ENCODE measurements around the gene THTPA. TPM values are rescaled to one million over a fixed set of nuclear protein-coding genes. Genes with fewer than 3 reads are reported as not detected.

THTPA gene
- total RNA-seq (ENCODE audit: low replicate concordance) = 7.7 and 17.0 TPM in 2 replicates

- no peak within 1 kb of the TSS for H3K27ac ChIP-seq
- Mint-ChIP-seq H3K27me3 (ENCODE audit: insufficient read depth, low read depth) (no peaks in the 10 kb centered on the region), H3K4me1 (peaks cover 28% of the 10 kb centered on the region), H3K27ac (peak within 1 kb of the TSS; percentile 79), H3K9me3 (no peaks in the 10 kb centered on the region), H3K4me3 (peak within 1 kb of the TSS; percentile 93), H3K36me3 (peaks cover 3% of the 10 kb centered on the region)
- no peaks in the 10 kb centered on the region for H4K20me1 ChIP-seq (ENCODE audit: low read depth)
- TF ChIP-seq EZH2 (IDR thresholded peaks at IDR 0.05) (no peak), CTCF (IDR thresholded peaks at IDR 0.05) (no peak), EZH2phosphoT487 (IDR thresholded peaks at IDR 0.05) (no peak)
- no peaks in the 10 kb centered on the region for H3K9me3 ChIP-seq (ENCODE audit: low read depth)
- peak within 1 kb of the TSS; percentile 94 for H2AFZ ChIP-seq (replicated peaks)
- H3F3A ChIP-seq (ENCODE audit: low read depth) = peaks cover 43% of the 10 kb centered on the region
- H3K79me2 ChIP-seq (ENCODE audit: low read depth) = peaks cover 15% of the 10 kb centered on the region
- H3K4me2 ChIP-seq = peak within 1 kb of the TSS; percentile 84
- no peaks in the 10 kb centered on the region for H3K27me3 ChIP-seq
- H3K36me3 ChIP-seq = no peaks in the 10 kb centered on the region
- peak within 1 kb of the TSS; percentile 46 for H3K9ac ChIP-seq
- H3K4me3 ChIP-seq = peak within 1 kb of the TSS; percentile 88
- peaks cover 16% of the 10 kb centered on the region for H3K4me1 ChIP-seq
- peak; percentile 98 for DNase-seq (ENCODE audit: low spot score)
These were observed at the start of gene THTPA for GRCh38 chr14:23555882-23556699. TSS of gene THTPA (plus strand) at chr14:23556271. CDS start at chr14:23556758, 487 bp downstream.

- Histone ChIP-seq H3K9ac (no peak overlapping the region), H3K79me2 (ENCODE audit: low read depth) (no peaks in the 10 kb centered on the region), H2AFZ (replicated peaks) (no peak overlapping the region), H3K27me3 (no peaks in the 10 kb centered on the region), H3F3A (ENCODE audit: low read depth) (no peaks in the 10 kb centered on the region), H3K4me3 (no peak overlapping the region), H3K4me1 (no peaks in the 10 kb centered on the region), H4K20me1 (ENCODE audit: low read depth) (no peaks in the 10 kb centered on the region), H3K9me3 (ENCODE audit: low read depth) (no peaks in the 10 kb centered on the region), H3K4me2 (no peak overlapping the region), H3K36me3 (no peaks in the 10 kb centered on the region), H3K27ac (no peak overlapping the region)
- Mint-ChIP-seq H3K4me3 (no peak overlapping the region), H3K36me3 (no peaks in the 10 kb centered on the region), H3K27me3 (ENCODE audit: insufficient read depth, low read depth) (peaks cover 4% of the 10 kb centered on the region), H3K27ac (no peak overlapping the region), H3K9me3 (no peaks in the 10 kb centered on the region), H3K4me1 (no peaks in the 10 kb centered on the region)
- DNase-seq (ENCODE audit: low spot score) = no peak
- TF ChIP-seq EZH2 (IDR thresholded peaks at IDR 0.05) = no peak
- no peak for TF ChIP-seq CTCF (IDR thresholded peaks at IDR 0.05)
- no peak for TF ChIP-seq EZH2phosphoT487 (IDR thresholded peaks at IDR 0.05)
These were observed 43.9 kb upstream of the THTPA start for GRCh38 chr14:23512156-23512555.

GRCh38 chr14:23513005-23513817 lies 42.9 kb upstream of the THTPA start:
- H3K4me2 ChIP-seq = no peak overlapping the region
- H3K4me3 ChIP-seq = no peak overlapping the region
- Mint-ChIP-seq H3K9me3 (no peaks in the 10 kb centered on the region), H3K4me1 (peaks cover 5% of the 10 kb centered on the region), H3K4me3 (no peak overlapping the region), H3K27me3 (ENCODE audit: insufficient read depth, low read depth) (peaks cover 4% of the 10 kb centered on the region), H3K27ac (no peak overlapping the region), H3K36me3 (no peaks in the 10 kb centered on the region)
- H2AFZ ChIP-seq (replicated peaks) = no peak overlapping the region
- no peaks in the 10 kb centered on the region for H3K79me2 ChIP-seq (ENCODE audit: low read depth)
- H3K36me3 ChIP-seq = no peaks in the 10 kb centered on the region
- H4K20me1 ChIP-seq (ENCODE audit: low read depth) = no peaks in the 10 kb centered on the region
- no peak for TF ChIP-seq EZH2phosphoT487 (IDR thresholded peaks at IDR 0.05)
- no peak for TF ChIP-seq CTCF (IDR thresholded peaks at IDR 0.05)
- no peak for TF ChIP-seq EZH2 (IDR thresholded peaks at IDR 0.05)
- no peak for DNase-seq (ENCODE audit: low spot score)
- H3K9me3 ChIP-seq (ENCODE audit: low read depth) = no peaks in the 10 kb centered on the region
- peaks cover 4% of the 10 kb centered on the region for H3F3A ChIP-seq (ENCODE audit: low read depth)
- H3K9ac ChIP-seq = no peak overlapping the region
- H3K4me1 ChIP-seq = peaks cover 7% of the 10 kb centered on the region
- H3K27me3 ChIP-seq = no peaks in the 10 kb centered on the region
- H3K27ac ChIP-seq = no peak overlapping the region

Measured in neural progenitor cell (in vitro differentiated cells).